ENCODE data around the gene ZNF559. TPM values are rescaled to one million over a fixed set of nuclear protein-coding genes. Genes with fewer than 3 reads are reported as not detected.

Gene ZNF559
- total RNA-seq, 1 donor from 2014 or later = 12.5 TPM

DNA sequence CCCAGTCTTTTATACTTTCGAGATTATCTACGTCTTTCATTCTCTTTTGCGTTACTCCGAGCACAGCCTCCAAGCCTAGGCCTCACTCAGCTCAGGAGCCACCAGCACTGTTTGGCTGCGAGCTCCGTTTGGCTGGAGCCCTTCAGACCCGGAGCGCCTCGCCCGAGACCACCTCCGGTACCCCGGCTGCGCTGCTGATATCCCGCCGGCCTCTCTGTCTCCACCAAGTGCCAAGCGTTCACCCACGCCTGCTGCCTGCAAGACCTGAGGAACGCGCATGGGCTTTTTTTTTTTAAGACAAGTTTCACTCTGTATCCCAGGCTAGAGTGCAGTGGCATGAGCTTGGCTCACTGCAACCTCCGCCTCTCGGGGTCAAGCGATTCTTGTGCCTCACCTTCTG is 24.7 kb downstream of the ZNF559 start:
- no peaks in the 10 kb centered on the region for H3K4me1 ChIP-seq (ENCODE audit: control insufficient read depth in 3 of 3, insufficient read depth in 3 of 3, low read length in 3 of 3)
- peaks cover 11 to 16% (median 14%) of the 10 kb centered on the region in 3 donors for H3K36me3 ChIP-seq (ENCODE audit: control insufficient read depth in 3 of 3, insufficient read depth in 3 of 3, low read length in 3 of 3)
- no peak overlapping the region for H3K9ac ChIP-seq (ENCODE audit: low read depth in 1 of 3, low read length in 3 of 3)
- no peaks in the 10 kb centered on the region for H3K27me3 ChIP-seq (ENCODE audit: control insufficient read depth in 3 of 3, insufficient read depth in 3 of 3, low read length in 3 of 3)
- peak overlapping the region in 1 of 3 donors; percentile 13 for H3K4me3 ChIP-seq (ENCODE audit: low read length in 3 of 3)
- H3K9me3 ChIP-seq (ENCODE audit: control insufficient read depth in 3 of 3, low read length in 3 of 3) = peaks cover 16 to 43% (median 24%) of the 10 kb centered on the region in 3 donors
- no peak overlapping the region for H3K27ac ChIP-seq (ENCODE audit: low read depth, low read length)

DNA sequence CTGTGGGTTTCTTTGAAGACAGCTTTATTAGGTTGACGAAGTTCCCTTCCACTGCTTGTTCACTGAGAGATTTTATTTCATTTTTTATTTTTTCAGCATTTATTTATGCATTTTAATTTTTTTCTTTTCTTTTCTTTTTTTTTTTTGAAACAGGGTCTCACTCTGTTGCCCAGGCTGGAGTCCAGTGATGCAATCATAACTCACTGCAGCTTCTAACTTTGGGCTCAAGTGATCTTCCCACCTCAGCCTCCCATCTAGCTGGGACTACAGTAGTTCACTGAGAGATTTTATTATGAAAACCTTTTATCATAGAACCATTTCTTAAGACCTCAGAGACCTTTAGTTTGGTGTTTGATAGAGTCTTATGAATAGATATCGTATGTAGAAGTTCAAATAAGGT is 28.5 kb downstream of the ZNF559 start:
- no peak overlapping the region for H3K9ac ChIP-seq (ENCODE audit: low read depth in 1 of 3, low read length in 3 of 3)
- no peak overlapping the region for H3K27ac ChIP-seq (ENCODE audit: low read depth, low read length)
- H3K9me3 ChIP-seq (ENCODE audit: control insufficient read depth in 3 of 3, low read length in 3 of 3) = peaks cover 10 to 35% (median 24%) of the 10 kb centered on the region in 3 donors
- H3K36me3 ChIP-seq (ENCODE audit: control insufficient read depth in 3 of 3, insufficient read depth in 3 of 3, low read length in 3 of 3) = peaks cover 3 to 11% (median 11%) of the 10 kb centered on the region in 3 donors
- H3K4me3 ChIP-seq (ENCODE audit: low read length in 3 of 3) = peak overlapping the region in 1 of 3 donors; percentile 1
- no peaks in the 10 kb centered on the region for H3K27me3 ChIP-seq (ENCODE audit: control insufficient read depth in 3 of 3, insufficient read depth in 3 of 3, low read length in 3 of 3)
- no peaks in the 10 kb centered on the region for H3K4me1 ChIP-seq (ENCODE audit: control insufficient read depth in 3 of 3, insufficient read depth in 3 of 3, low read length in 3 of 3)

DNA sequence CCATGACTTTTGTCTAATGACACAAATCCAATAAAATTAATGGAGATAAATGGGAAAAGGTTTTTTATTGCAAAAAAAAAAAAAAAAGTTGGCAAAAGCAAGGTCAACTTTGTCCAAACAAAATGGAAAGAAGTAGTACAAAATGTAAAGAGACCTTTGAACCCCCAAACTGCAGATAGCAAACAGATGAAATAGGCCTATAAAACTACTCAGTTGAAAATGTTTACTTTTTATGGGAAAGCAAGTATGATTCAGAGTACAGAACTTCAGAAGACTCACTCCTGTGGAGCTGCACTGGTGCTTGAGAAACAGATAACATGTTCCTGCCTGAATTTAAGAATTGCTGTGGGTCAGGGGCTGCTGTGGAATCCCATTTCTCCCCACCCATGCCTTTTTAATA is 29.0 kb downstream of the ZNF559 start:
- H3K4me3 ChIP-seq (ENCODE audit: low read length in 3 of 3) = no peak overlapping the region
- no peaks in the 10 kb centered on the region for H3K27me3 ChIP-seq (ENCODE audit: control insufficient read depth in 3 of 3, insufficient read depth in 3 of 3, low read length in 3 of 3)
- no peak overlapping the region for H3K9ac ChIP-seq (ENCODE audit: low read depth in 1 of 3, low read length in 3 of 3)
- peaks cover 8 to 15% (median 11%) of the 10 kb centered on the region in 3 donors for H3K36me3 ChIP-seq (ENCODE audit: control insufficient read depth in 3 of 3, insufficient read depth in 3 of 3, low read length in 3 of 3)
- no peaks in the 10 kb centered on the region for H3K4me1 ChIP-seq (ENCODE audit: control insufficient read depth in 3 of 3, insufficient read depth in 3 of 3, low read length in 3 of 3)
- H3K27ac ChIP-seq (ENCODE audit: low read depth, low read length) = no peak overlapping the region
- H3K9me3 ChIP-seq (ENCODE audit: control insufficient read depth in 3 of 3, low read length in 3 of 3) = peaks cover 13 to 36% (median 23%) of the 10 kb centered on the region in 3 donors

DNA sequence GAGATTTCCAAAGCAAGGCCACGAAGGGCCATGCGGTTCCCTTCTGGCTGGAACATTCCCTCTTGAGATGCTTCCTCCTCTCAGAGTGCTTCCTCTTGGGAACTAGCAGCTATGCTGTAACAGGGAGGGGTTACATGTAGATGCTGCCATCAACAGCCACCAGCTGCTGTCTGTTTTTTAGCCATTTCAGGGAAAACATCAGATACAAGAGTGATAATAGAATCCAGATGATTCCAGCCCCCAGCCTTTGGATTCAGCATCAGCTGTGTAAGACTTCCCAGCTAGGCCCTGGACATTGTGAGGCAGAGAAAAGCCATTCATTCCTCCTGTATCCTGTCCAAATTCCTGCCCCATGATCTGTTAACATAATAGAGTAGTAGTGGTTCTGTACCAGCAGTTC is 30.7 kb downstream of the ZNF559 start:
- Histone ChIP-seq H3K36me3 (ENCODE audit: control insufficient read depth in 3 of 3, insufficient read depth in 3 of 3, low read length in 3 of 3) (peaks cover 7 to 17% (median 9%) of the 10 kb centered on the region in 3 donors), H3K9me3 (ENCODE audit: control insufficient read depth in 3 of 3, low read length in 3 of 3) (peaks cover 13 to 31% (median 14%) of the 10 kb centered on the region in 3 donors), H3K4me1 (ENCODE audit: control insufficient read depth in 3 of 3, insufficient read depth in 3 of 3, low read length in 3 of 3) (no peaks in the 10 kb centered on the region)

DNA sequence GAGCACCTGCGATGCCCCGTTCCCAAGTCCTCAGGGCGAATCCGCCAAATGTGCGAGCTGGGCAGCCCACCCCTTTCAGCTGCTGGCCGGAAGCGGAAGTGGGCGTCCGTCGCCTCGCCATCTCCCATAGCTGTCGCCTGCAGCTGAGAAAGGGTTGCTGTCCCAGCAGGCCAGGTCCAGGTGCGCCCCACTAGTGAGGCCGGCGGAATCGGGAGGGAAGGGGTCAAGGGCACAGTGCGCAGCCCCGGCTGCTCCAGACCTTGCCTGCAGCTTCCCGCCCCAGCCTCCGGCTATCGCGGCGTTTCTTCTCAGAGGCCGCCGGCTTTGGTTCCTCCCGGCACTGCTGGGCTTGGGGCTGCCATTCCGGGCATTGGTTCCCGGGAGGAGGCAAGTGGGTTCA is 38.9 kb downstream of the ZNF559 start, which contains the start of gene ZNF177:
TSS of gene ZNF177 (plus strand) at position 109 of the 400 bp plus-strand sequence. CDS start 15,299 bp downstream, outside the sequence.
- Histone ChIP-seq H3K27me3 (ENCODE audit: control insufficient read depth in 3 of 3, insufficient read depth in 3 of 3, low read length in 3 of 3) (no peaks in the 10 kb centered on the region), H3K4me3 (ENCODE audit: low read length in 3 of 3) (peak within 1 kb of the TSS; percentile 27 to 32 (median 29)), H3K36me3 (ENCODE audit: control insufficient read depth in 3 of 3, insufficient read depth in 3 of 3, low read length in 3 of 3) (peaks cover 0 to 9% (median 2%) of the 10 kb centered on the region in 3 donors), H3K27ac (ENCODE audit: low read depth, low read length) (no peak within 1 kb of the TSS), H3K9ac (ENCODE audit: low read depth in 1 of 3, low read length in 3 of 3) (no peak within 1 kb of the TSS), H3K9me3 (ENCODE audit: control insufficient read depth in 3 of 3, low read length in 3 of 3) (peaks cover 11 to 24% (median 13%) of the 10 kb centered on the region in 3 donors), H3K4me1 (ENCODE audit: control insufficient read depth in 3 of 3, insufficient read depth in 3 of 3, low read length in 3 of 3) (no peaks in the 10 kb centered on the region)

More for the DNA sequence above, 30.7 kb downstream of the ZNF559 start:
- H3K4me3 ChIP-seq (ENCODE audit: low read length in 3 of 3) = peak overlapping the region in 1 of 3 donors; percentile 4
- no peaks in the 10 kb centered on the region for H3K27me3 ChIP-seq (ENCODE audit: control insufficient read depth in 3 of 3, insufficient read depth in 3 of 3, low read length in 3 of 3)
- H3K9ac ChIP-seq (ENCODE audit: low read depth in 1 of 3, low read length in 3 of 3) = no peak overlapping the region
- H3K27ac ChIP-seq (ENCODE audit: low read depth, low read length) = no peak overlapping the region

DNA sequence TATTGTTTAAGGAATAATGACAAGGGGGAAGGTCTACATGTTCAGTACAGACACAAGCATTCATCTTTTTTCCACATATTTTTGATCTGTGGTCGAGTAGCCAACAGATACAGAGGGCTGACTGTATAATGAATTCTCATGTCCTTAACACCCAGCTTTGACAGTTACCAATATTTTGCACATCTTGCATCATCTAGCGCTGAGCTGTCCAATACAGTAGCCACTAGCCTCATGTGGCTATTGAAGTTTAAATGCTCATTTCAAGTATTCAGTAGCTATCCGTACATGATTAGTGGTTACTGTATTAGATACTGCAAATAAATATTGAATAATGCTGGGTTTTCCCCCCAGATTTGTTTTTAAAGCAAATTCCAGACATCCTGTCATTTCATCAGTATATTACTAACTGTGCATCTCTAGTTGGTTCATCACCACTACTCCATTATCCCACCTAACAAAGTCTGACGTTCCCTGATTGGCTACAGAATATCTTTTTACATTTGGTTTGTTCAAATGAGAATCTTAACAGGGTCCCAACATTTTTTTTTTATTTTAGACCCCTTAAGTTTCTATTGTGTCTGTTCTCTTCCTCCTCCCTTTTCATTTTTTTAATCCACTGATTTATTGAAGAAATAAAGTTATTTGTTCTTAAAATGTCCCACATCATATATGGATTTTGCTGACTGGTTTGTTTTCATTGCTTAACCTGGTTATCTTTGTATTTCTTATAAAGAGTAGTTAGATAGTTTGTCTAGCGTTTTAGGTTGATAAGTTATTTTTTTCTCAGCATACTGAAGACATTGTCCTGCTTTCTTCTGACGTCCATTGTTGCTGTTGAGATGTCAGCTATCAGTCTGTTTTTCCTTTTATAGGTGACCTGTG is 47.0 kb downstream of the ZNF559 start:
- H3K9ac ChIP-seq (ENCODE audit: low read depth in 1 of 3, low read length in 3 of 3) = no peak overlapping the region
- H3K27me3 ChIP-seq (ENCODE audit: control insufficient read depth in 3 of 3, insufficient read depth in 3 of 3, low read length in 3 of 3) = no peaks in the 10 kb centered on the region
- no peak overlapping the region for H3K27ac ChIP-seq (ENCODE audit: low read depth, low read length)
- no peaks in the 10 kb centered on the region for H3K4me1 ChIP-seq (ENCODE audit: control insufficient read depth in 3 of 3, insufficient read depth in 3 of 3, low read length in 3 of 3)
- peak overlapping the region in 1 of 3 donors; percentile 27 for H3K4me3 ChIP-seq (ENCODE audit: low read length in 3 of 3)
- H3K9me3 ChIP-seq (ENCODE audit: control insufficient read depth in 3 of 3, low read length in 3 of 3) = peaks cover 8 to 40% (median 10%) of the 10 kb centered on the region in 3 donors
- H3K36me3 ChIP-seq (ENCODE audit: control insufficient read depth in 3 of 3, insufficient read depth in 3 of 3, low read length in 3 of 3) = peaks cover 0 to 12% (median 3%) of the 10 kb centered on the region in 3 donors

DNA sequence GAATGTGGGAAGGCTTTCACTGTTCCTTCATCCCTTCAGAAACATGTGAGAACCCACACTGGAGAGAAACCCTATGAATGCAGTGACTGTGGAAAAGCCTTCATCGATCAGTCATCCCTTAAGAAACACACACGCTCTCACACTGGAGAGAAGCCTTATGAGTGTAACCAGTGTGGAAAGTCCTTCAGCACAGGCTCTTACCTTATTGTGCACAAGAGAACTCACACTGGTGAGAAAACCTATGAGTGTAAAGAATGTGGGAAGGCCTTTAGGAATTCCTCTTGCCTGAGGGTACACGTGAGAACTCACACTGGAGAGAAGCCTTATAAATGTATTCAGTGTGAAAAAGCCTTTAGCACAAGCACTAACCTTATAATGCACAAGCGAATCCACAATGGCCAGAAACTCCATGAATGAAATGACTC is 57.4 kb downstream of the ZNF559 start:
- peak overlapping the region in 2 of 3 donors; percentile 6 to 18 for H3K4me3 ChIP-seq (ENCODE audit: low read length in 3 of 3)
- no peak overlapping the region for H3K27ac ChIP-seq (ENCODE audit: low read depth, low read length)
- no peaks in the 10 kb centered on the region for H3K27me3 ChIP-seq (ENCODE audit: control insufficient read depth in 3 of 3, insufficient read depth in 3 of 3, low read length in 3 of 3)
- H3K9ac ChIP-seq (ENCODE audit: low read depth in 1 of 3, low read length in 3 of 3) = no peak overlapping the region
- H3K36me3 ChIP-seq (ENCODE audit: control insufficient read depth in 3 of 3, insufficient read depth in 3 of 3, low read length in 3 of 3) = peaks cover 67 to 82% (median 79%) of the 10 kb centered on the region in 3 donors
- peaks cover 36 to 79% (median 54%) of the 10 kb centered on the region in 3 donors for H3K9me3 ChIP-seq (ENCODE audit: control insufficient read depth in 3 of 3, low read length in 3 of 3)
- no peaks in the 10 kb centered on the region for H3K4me1 ChIP-seq (ENCODE audit: control insufficient read depth in 3 of 3, insufficient read depth in 3 of 3, low read length in 3 of 3)

Other genes with a start within 250 kb of the ZNF559 start
- not detected for gene OR1M1, start 237.1 kb upstream of the ZNF559 start, total RNA-seq
- not detected for gene OR7G2, start 216.7 kb upstream of the ZNF559 start, total RNA-seq
- not detected for gene OR7G1, start 208.4 kb upstream of the ZNF559 start, total RNA-seq
- not detected for gene OR7G3, start 197.2 kb upstream of the ZNF559 start, total RNA-seq
- 11.5 TPM for gene ZNF317, start 183.8 kb upstream of the ZNF559 start, total RNA-seq
- gene OR7D2, start 145.2 kb upstream of the ZNF559 start, total RNA-seq = not detected
- not detected for gene OR7D4, start 104.6 kb upstream of the ZNF559 start, total RNA-seq
- not detected for gene OR7E24, start 73.2 kb upstream of the ZNF559 start, total RNA-seq
- gene ZNF699, start 14.3 kb upstream of the ZNF559 start, total RNA-seq = 3.7 TPM
- 4.2 TPM for gene ZNF177, start 38.8 kb downstream of the ZNF559 start, total RNA-seq
- 14.1 TPM for gene ZNF266, start 111.4 kb downstream of the ZNF559 start, total RNA-seq
- 0.52 TPM for gene ZNF560, start 174.4 kb downstream of the ZNF559 start, total RNA-seq
- 20.4 TPM for gene ZNF426, start 214.5 kb downstream of the ZNF559 start, total RNA-seq